H9 (cell line): Measurements from ENCODE around the gene TFF1. TPM values are rescaled to one million over a fixed set of nuclear protein-coding genes. Genes with fewer than 3 reads are reported as not detected.
A peak's percentile ranks its signal among the peaks of the same experiment; 100 is the strongest.

ENCODE experiments used
- DNase-seq: peaks from one replicate; pipeline ENCODE4 v3.0.0-alpha.2; 2017
- H2AFZ ChIP-seq: one replicate; pipeline ENCODE4 v1.6.1; 2013; ENCODE audit warnings: mild to moderate bottlenecking, low read length, control low read depth, moderate library complexity
- H2AK5ac ChIP-seq: 2 replicates; pipeline ENCODE4 v1.6.1; 2013; ENCODE audit warnings: low read length, control low read depth, mixed read lengths; ENCODE audit not compliant: insufficient read length
- H2BK120ac ChIP-seq: one replicate; pipeline ENCODE4 v1.6.1; 2013; ENCODE audit warnings: low read depth, mild to moderate bottlenecking, low read length, control low read depth, inconsistent platforms; ENCODE audit not compliant: poor library complexity, severe bottlenecking
- H2BK12ac ChIP-seq: 2 replicates; pipeline ENCODE4 v1.6.1; 2013; ENCODE audit warnings: low read length, control low read depth, mixed read lengths, low read depth; ENCODE audit not compliant: insufficient read length
- H2BK15ac ChIP-seq: 2 replicates; pipeline ENCODE4 v1.6.1; 2013; ENCODE audit warnings: low read depth, low read length, control low read depth
- H2BK20ac ChIP-seq: one replicate; pipeline ENCODE4 v1.6.1; 2013; ENCODE audit warnings: low read depth, mild to moderate bottlenecking, low read length, control low read depth, inconsistent platforms; ENCODE audit not compliant: poor library complexity, severe bottlenecking
- H2BK5ac ChIP-seq: 2 replicates; pipeline ENCODE4 v1.6.1; 2013; ENCODE audit warnings: low read length, control low read depth, mixed read lengths; ENCODE audit not compliant: insufficient read length
- H3K14ac ChIP-seq: 2 replicates; pipeline ENCODE4 v1.6.1; 2013; ENCODE audit warnings: low read length, control low read depth; ENCODE audit not compliant: insufficient read depth
- H3K18ac ChIP-seq: 2 replicates; pipeline ENCODE4 v1.6.1; 2013; ENCODE audit warnings: low read depth, mild to moderate bottlenecking, mixed read lengths, low read length, control low read depth; ENCODE audit not compliant: insufficient read length
- H3K23ac ChIP-seq: 2 replicates; pipeline ENCODE4 v1.6.1; 2013; ENCODE audit warnings: low read length, control low read depth, mixed read lengths, low read depth; ENCODE audit not compliant: insufficient read length
- H3K23me2 ChIP-seq: 2 replicates; pipeline ENCODE4 v1.6.1; 2013; ENCODE audit warnings: low read depth, mild to moderate bottlenecking, mixed read lengths, low read length, control low read depth; ENCODE audit not compliant: insufficient read length, poor library complexity, severe bottlenecking
- H3K27ac ChIP-seq: 2 replicates; pipeline ENCODE4 v1.5.1; 2013; ENCODE audit warnings: low read length, control low read depth, mixed read lengths, low read depth; ENCODE audit not compliant: insufficient read length
- H3K27me3 ChIP-seq: 2 replicates; pipeline ENCODE4 v1.6.1; 2013; ENCODE audit warnings: low read length, control low read depth, inconsistent platforms; ENCODE audit not compliant: insufficient read depth
- H3K4ac ChIP-seq: 2 replicates; pipeline ENCODE4 v1.6.1; 2013; ENCODE audit warnings: low read depth, mild to moderate bottlenecking, control low read depth, inconsistent platforms, low read length, moderate library complexity
- H3K4me1 ChIP-seq: 2 replicates; pipeline ENCODE4 v1.6.1; 2013; ENCODE audit warnings: low read length, control low read depth, inconsistent platforms; ENCODE audit not compliant: insufficient read depth
- H3K4me2 ChIP-seq: 2 replicates; pipeline ENCODE4 v1.6.1; 2013; ENCODE audit warnings: low read length, control low read depth, mixed read lengths; ENCODE audit not compliant: insufficient read length, insufficient read depth
- H3K56ac ChIP-seq: 2 replicates; pipeline ENCODE4 v1.6.1; 2013; ENCODE audit warnings: low read depth, mild to moderate bottlenecking, mixed read lengths, low read length, control low read depth; ENCODE audit not compliant: insufficient read length
- H3K79me1 ChIP-seq: 2 replicates; pipeline ENCODE4 v1.6.1; 2013; ENCODE audit warnings: low read depth, mild to moderate bottlenecking, moderate library complexity, low read length, control low read depth, inconsistent platforms; ENCODE audit not compliant: insufficient read depth, poor library complexity, severe bottlenecking
- H3K79me2 ChIP-seq: 2 replicates; pipeline ENCODE4 v1.6.1; 2013; ENCODE audit warnings: low read length, control low read depth, inconsistent platforms; ENCODE audit not compliant: insufficient read depth
- H3K9ac ChIP-seq: 2 replicates; pipeline ENCODE4 v1.6.1; 2013; ENCODE audit warnings: low read length, control low read depth, mixed read lengths; ENCODE audit not compliant: insufficient read length; ENCODE audit errors: extremely low read depth
- H3K9me3 ChIP-seq: one replicate; pipeline ENCODE4 v1.6.1; 2013; ENCODE audit warnings: low read depth, low read length, inconsistent platforms; ENCODE audit not compliant: control insufficient read depth
- H3T11ph ChIP-seq: one replicate; pipeline ENCODE4 v1.6.1; 2013; ENCODE audit warnings: mild to moderate bottlenecking, low read length, control low read depth, inconsistent platforms
- H4K20me1 ChIP-seq: one replicate; pipeline ENCODE4 v1.6.1; 2013; ENCODE audit not compliant: control insufficient read depth, insufficient read length, insufficient read depth
- H4K5ac ChIP-seq: 2 replicates; pipeline ENCODE4 v1.6.1; 2013; ENCODE audit warnings: low read depth, mild to moderate bottlenecking, mixed read lengths, low read length, control low read depth; ENCODE audit not compliant: insufficient read length
- H4K8ac ChIP-seq: replicated peaks from 2 replicates; pipeline ENCODE4 v1.6.1; 2013; ENCODE audit warnings: low read length, control low read depth, mixed read lengths, low read depth; ENCODE audit not compliant: insufficient read length
- H4K91ac ChIP-seq: 2 replicates; pipeline ENCODE4 v1.6.1; 2013; ENCODE audit warnings: low read depth, mild to moderate bottlenecking, moderate library complexity, mixed read lengths, low read length, control low read depth; ENCODE audit not compliant: insufficient read length
- H3K27ac Mint-ChIP-seq, 3 experiments: 2 replicates in 2 of 3; 3 replicates in 1 of 3; pipeline ENCODE4 v1.8.0; 2020 to 2021; ENCODE audit warnings: mixed read lengths in 3 of 3, mild to moderate bottlenecking in 1 of 3, moderate library complexity in 1 of 3
- H3K27me3 Mint-ChIP-seq: 2 replicates; pipeline ENCODE4 v1.8.0; 2021; ENCODE audit warnings: low read depth, mild to moderate bottlenecking, moderate library complexity, mixed read lengths
- H3K36me3 Mint-ChIP-seq, 3 experiments: 2 replicates in 2 of 3; 3 replicates in 1 of 3; pipeline ENCODE4 v1.8.0; 2020 to 2021; ENCODE audit warnings: low read depth in 3 of 3, mixed read lengths in 3 of 3; ENCODE audit not compliant: insufficient read depth in 1 of 3
- H3K4me1 Mint-ChIP-seq, 2 experiments: 2 replicates each; pipeline ENCODE4 v1.8.0; 2020; ENCODE audit warnings: mixed read lengths in 2 of 2
- H3K4me3 Mint-ChIP-seq, 2 experiments: 2 replicates in 1 of 2; 3 replicates in 1 of 2; pipeline ENCODE4 v1.8.0; 2020 to 2021; ENCODE audit warnings: mild to moderate bottlenecking in 2 of 2, mixed read lengths in 2 of 2, moderate library complexity in 1 of 2
- H3K9me3 Mint-ChIP-seq, 2 experiments: 2 replicates in 1 of 2; 3 replicates in 1 of 2; pipeline ENCODE4 v1.8.0; 2020; ENCODE audit warnings: mild to moderate bottlenecking in 2 of 2, mixed read lengths in 2 of 2, moderate library complexity in 1 of 2
- CTCF ChIP-seq: fragments of 200-600 bp; sonication (generic); conservative IDR thresholded peaks from 3 replicates; pipeline ENCODE4 v1.8.0; 2021; ENCODE audit warnings: antibody characterized with exemption, mild to moderate bottlenecking
- WGBS: extraction: QIAGEN DNeasy Blood & Tissue Kit; methylation state at CpG from one replicate; pipeline ENCODE4 v1.1.7; 2013; ENCODE audit warnings: missing lambda C conversion rate, low lambda C conversion rate, mixed read lengths; ENCODE audit not compliant: insufficient read length; ENCODE audit errors: extremely low coverage; 5-methylcytosine and 5-hydroxymethylcytosine counted together
- total RNA-seq: library from RNA; stranded (reverse); gene quantifications from 2 replicates; pipeline ENCODE4 v1.2.1, GENCODE V29; 2021

TFF1 gene
- total RNA-seq, 1 experiment from 2014 or later, result not detected

GRCh38 chr21:42330380-42331371 is 35.7 kb downstream of the TFF1 start:
- Histone ChIP-seq H4K91ac (no peak overlapping the region), H3K9me3 (peaks cover 23% of the 10 kb centered on the region), H3K23me2 (no peaks in the 10 kb centered on the region), H3K4ac (no peak overlapping the region), H2BK120ac (no peak overlapping the region), H3K56ac (no peak overlapping the region), H3K27ac (no peak overlapping the region), H3K23ac (no peak overlapping the region), H2AFZ (no peak overlapping the region), H3K4me1 (peaks cover 5% of the 10 kb centered on the region; the same call in 1 of the 2 replicates), H3K14ac (no peak overlapping the region), H2AK5ac (no peak overlapping the region), H4K5ac (no peak overlapping the region), H3K79me1 (no peaks in the 10 kb centered on the region), H3K9ac (no peak overlapping the region), H4K8ac (no peak overlapping the region), H3K18ac (no peak overlapping the region), H3K27me3 (no peaks in the 10 kb centered on the region), H3K4me2 (no peak overlapping the region), H3K79me2 (no peaks in the 10 kb centered on the region), H2BK20ac (no peak overlapping the region), H2BK5ac (no peak overlapping the region), H4K20me1 (no peaks in the 10 kb centered on the region), H3T11ph (no peak overlapping the region), H2BK15ac (no peak overlapping the region), H2BK12ac (no peak overlapping the region)
- peak overlapping the region in 1 of 3 experiments; percentile 68; a peak in 2 of 7 replicates for H3K27ac Mint-ChIP-seq
- peaks cover 13% of the 10 kb centered on the region for H3K27me3 Mint-ChIP-seq
- H3K9me3 Mint-ChIP-seq, result peaks cover 32 to 33% of the 10 kb centered on the region in 2 experiments
- H3K4me3 Mint-ChIP-seq, result no peak overlapping the region
- peaks cover 16 to 17% of the 10 kb centered on the region in 2 experiments for H3K4me1 Mint-ChIP-seq
- TF ChIP-seq CTCF, result no peak
- H3K36me3 Mint-ChIP-seq, result peaks cover 24 to 39% (median 24%) of the 10 kb centered on the region in 3 experiments
- no peak for DNase-seq
- WGBS, result no CpG with 5 or more reads among the region's 4 CpGs
